ENCODE results near the gene NRIP3.

NRIP3 gene

GRCh38 chr11:9003573-9004182, at the start of gene NRIP3:
Gene NRIP3 (minus strand): TSS chr11:9004001. CDS start chr11:9003935, 66 bp downstream.
- DNase-seq = peak; percentile 26

GRCh38 chr11:9052316-9052715, 48.5 kb upstream of the NRIP3 start:
- no peak for DNase-seq

GRCh38 chr11:9049959-9050358, 46.2 kb upstream of the NRIP3 start:
- DNase-seq = no peak

GRCh38 chr11:9047964-9048523, 44.2 kb upstream of the NRIP3 start:
- DNase-seq = peak; percentile 86

GRCh38 chr11:9046481-9046880, 42.7 kb upstream of the NRIP3 start:
- no peak for DNase-seq

- DNase-seq = no peak
These were observed 38.7 kb upstream of the NRIP3 start for GRCh38 chr11:9042488-9042887.

- no peak for DNase-seq
These were observed 37.9 kb upstream of the NRIP3 start for GRCh38 chr11:9041747-9042146.

GRCh38 chr11:9040410-9040809, 36.6 kb upstream of the NRIP3 start:
- DNase-seq = no peak

- no peak for DNase-seq
These were observed 36.1 kb upstream of the NRIP3 start for GRCh38 chr11:9039863-9040262.

GRCh38 chr11:9039198-9039597, 35.4 kb upstream of the NRIP3 start:
- no peak for DNase-seq

GRCh38 chr11:9038541-9038940, 34.7 kb upstream of the NRIP3 start:
- DNase-seq = no peak

- no peak for DNase-seq
These were observed 34.2 kb upstream of the NRIP3 start for GRCh38 chr11:9037963-9038362.

GRCh38 chr11:9037046-9037780, 33.4 kb upstream of the NRIP3 start:
- no peak for DNase-seq

- no peak for DNase-seq
These were observed 26.8 kb upstream of the NRIP3 start for GRCh38 chr11:9030601-9031000.

- no peak for DNase-seq
These were observed 25.6 kb upstream of the NRIP3 start for GRCh38 chr11:9029422-9029821.

- peak; percentile 53 for DNase-seq
These were observed 24.8 kb upstream of the NRIP3 start for GRCh38 chr11:9028581-9028980.

GRCh38 chr11:9025101-9025850, 21.5 kb upstream of the NRIP3 start:
- DNase-seq = no peak

- DNase-seq = no peak
These were observed 19.3 kb upstream of the NRIP3 start for GRCh38 chr11:9022961-9023680.

GRCh38 chr11:9020916-9021315, 17.1 kb upstream of the NRIP3 start:
- no peak for DNase-seq

GRCh38 chr11:9019861-9020260, 16.1 kb upstream of the NRIP3 start:
- DNase-seq = no peak

GRCh38 chr11:9017773-9018172, 14.0 kb upstream of the NRIP3 start:
- DNase-seq = no peak

GRCh38 chr11:9016916-9017642, 13.3 kb upstream of the NRIP3 start:
- DNase-seq = no peak
